HG03175 (cell line): Measurements from ENCODE around the gene SEH1L.
A peak's percentile ranks its signal among the peaks of the same experiment; 100 is the strongest.
"Not testable (repeated sequence)": the region's sequence is repeated elsewhere in the genome, so short reads cannot be mapped to it uniquely, and the experiment has no call there.

Source experiments
- ATAC-seq: cut with Tn5 transposase; IDR thresholded peaks from one replicate; pipeline ENCODE4 v1.9.1; 2021; ENCODE audit warnings: mild to moderate bottlenecking, moderate library complexity; ENCODE audit not compliant: unreplicated experiment

The SEH1L gene

DNA sequence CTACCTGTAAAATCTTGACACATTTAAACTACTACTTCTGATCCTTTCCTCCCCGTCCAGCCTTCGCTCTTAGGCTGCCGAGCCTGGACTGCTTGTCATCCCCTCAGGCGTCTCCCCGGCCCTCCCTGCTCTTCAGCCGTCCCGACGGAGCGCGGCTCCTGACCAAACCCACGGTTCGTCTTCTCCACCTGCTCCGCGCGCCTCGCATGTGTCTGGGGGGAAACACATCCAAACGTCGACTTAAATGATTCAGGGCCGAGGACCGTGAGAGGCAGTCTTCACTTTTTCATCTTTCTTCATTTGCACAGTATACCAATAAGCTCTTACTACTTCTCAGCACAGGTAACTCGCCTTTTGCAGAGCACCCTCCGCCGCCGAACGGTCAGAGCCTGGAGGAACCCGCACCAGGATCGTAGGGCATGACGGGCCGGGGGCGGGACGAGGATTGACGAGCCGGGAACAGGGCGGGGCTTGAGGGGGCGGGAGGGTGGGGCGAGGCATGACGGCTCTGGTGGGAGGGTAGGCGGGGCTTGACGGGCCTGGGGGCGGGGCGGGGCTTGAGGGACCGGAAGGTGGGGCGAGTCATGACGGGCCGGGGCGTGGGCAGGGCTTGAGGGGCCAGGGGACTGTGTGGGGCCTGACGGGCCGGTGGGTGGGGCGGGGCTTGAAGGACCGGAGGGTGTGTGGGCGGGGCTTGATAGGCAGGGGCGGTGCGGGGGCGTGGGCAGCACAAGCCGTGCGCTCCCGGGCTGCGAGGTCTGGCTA is at the start of gene SEH1L:
TSS of gene SEH1L (plus strand) at position 727 of the 765 bp plus-strand sequence. CDS start 111 bp downstream, outside the sequence.
- peak; percentile 79 for ATAC-seq

GRCh38 chr18:12901208-12901607 is 46.6 kb upstream of the SEH1L start:
- not testable (repeated sequence) for ATAC-seq

- ATAC-seq: no peak
Measured at GRCh38 chr18:12904012-12904516, 43.7 kb upstream of the SEH1L start.

DNA sequence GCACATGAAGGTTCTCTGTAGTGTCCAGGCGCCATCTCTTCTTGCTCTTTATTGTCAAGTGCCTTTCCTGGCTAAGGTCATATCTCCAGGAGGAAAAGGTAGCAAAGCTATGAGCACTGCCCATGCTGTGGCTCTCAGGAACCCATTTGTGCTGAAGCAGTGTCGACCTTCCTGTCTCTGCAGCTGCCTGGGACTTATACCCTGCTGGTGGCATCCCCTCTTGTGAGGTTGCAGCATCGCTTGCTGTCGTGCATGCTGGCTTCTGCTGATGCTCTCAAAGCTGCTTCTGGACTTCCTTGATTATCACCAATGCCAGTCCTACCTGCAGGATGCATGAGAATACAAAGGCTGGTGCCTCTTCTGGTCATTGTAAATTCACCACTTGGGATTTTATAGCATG is 41.7 kb upstream of the SEH1L start:
- no peak for ATAC-seq

- no peak for ATAC-seq
Measured at GRCh38 chr18:12906773-12907172, 41.0 kb upstream of the SEH1L start.

DNA sequence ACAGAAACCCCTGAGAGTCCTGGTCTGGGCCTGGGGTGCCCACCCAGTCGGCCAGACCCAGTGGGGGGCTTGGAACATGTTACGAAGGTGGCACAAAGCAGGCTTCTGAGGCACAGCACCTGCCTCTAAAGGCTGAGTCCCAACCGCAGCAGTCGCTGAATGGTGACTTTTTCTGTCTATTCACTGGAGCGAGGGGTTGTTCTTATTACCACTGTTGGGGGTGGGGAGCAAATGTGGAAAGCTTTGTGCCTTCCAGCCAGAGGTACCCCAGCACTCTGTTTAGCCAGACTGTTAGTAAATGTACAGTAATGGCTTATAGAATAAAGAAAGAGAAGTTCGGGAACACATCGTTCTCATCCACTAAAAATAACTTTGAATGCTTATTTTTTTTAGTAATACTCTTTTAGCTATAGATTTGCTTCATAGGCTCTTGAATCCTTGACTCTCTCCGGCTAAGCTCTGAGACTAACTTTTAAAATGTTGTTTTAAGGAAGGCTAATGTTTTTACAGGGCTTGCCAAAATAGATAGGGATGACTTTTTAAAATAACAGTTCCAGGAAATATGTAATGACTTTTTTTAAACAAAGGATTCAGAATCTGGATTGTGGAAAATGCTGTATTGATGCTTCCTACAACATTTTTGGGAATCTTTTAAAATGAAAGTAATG is 40.4 kb upstream of the SEH1L start:
- ATAC-seq: no peak

DNA sequence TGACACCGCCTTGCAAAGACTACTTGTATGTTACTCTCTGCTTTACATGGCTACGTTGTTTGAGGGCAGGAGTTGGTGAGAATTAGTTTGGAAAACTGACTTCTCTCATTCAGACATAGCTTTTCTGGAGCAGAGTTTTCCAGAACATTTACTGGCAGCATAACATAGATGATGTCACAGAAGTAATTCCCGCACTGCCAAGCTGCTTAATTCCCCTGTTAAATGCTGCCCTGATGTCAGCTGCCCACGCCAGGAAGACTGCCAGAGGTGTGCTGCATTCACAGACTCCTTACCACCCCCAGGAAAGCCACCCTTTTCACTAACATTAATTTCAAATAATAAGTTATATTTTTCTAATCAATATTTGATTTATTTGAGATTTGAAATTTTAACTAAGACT is 39.1 kb upstream of the SEH1L start:
- ATAC-seq: no peak

- no peak for ATAC-seq
Measured at GRCh38 chr18:12911025-12911928, 36.5 kb upstream of the SEH1L start.

GRCh38 chr18:12911929-12912703 is 35.7 kb upstream of the SEH1L start:
- ATAC-seq: no peak

GRCh38 chr18:12921178-12921577 is 26.6 kb upstream of the SEH1L start:
- peak; percentile 75 for ATAC-seq

DNA sequence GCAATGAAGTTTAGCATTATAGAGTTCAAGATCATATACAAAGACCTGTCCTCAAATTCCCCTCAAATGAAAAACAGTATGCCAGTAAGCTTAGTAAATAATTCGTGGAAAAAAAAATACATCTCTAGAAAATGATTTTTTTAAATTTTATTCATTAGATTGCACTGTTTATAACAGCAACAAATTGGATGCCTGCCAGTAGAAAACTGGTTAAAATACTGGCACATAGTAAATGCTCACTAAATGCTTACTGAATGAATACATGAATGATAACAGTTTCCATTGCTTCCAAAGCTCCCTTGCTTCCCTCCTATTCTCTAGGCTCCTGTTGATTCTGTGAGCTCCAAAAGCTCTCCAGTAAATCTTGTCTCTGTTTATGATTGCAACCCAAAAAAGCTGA is 25.5 kb upstream of the SEH1L start:
- ATAC-seq: no peak

DNA sequence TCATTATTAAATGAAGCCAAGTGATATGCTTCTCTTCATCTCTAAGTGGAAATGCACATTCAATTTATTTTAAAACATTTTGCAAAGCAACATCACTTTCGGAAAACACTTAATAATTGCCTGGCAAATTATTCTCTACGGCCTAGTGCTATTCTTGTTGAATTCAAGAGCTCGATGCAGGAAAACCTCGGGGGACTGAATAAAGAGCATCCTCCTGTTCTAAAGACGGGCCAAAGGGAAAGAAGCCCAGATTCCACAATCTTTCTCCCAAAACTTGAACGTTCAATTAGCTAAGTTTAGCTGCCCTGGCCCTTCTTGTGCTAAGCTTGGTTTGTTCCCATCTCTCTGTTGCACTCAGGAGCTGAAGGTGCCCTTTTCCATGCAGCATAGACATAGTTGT is 23.2 kb upstream of the SEH1L start:
- ATAC-seq: no peak

DNA sequence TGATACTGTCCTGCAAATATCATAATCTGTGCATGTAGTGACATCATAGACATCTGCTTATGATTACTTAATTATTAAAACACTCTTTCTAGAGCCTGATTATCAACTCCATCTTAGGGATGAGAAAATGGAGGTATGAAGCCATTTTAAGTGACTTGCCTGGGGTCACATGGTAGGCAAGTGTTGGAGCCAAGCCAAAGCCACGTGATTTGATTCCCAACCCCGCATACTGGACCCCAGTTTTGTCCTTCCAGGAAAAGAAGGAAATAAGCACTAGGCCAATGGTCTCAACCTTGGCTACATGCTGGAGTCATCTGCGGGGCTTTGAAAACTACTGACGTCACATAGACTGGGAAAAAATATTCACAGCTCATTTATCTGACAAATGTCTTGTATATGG is 19.6 kb upstream of the SEH1L start:
- ATAC-seq: no peak

GRCh38 chr18:12928641-12929040 is 19.2 kb upstream of the SEH1L start:
- ATAC-seq: no peak

DNA sequence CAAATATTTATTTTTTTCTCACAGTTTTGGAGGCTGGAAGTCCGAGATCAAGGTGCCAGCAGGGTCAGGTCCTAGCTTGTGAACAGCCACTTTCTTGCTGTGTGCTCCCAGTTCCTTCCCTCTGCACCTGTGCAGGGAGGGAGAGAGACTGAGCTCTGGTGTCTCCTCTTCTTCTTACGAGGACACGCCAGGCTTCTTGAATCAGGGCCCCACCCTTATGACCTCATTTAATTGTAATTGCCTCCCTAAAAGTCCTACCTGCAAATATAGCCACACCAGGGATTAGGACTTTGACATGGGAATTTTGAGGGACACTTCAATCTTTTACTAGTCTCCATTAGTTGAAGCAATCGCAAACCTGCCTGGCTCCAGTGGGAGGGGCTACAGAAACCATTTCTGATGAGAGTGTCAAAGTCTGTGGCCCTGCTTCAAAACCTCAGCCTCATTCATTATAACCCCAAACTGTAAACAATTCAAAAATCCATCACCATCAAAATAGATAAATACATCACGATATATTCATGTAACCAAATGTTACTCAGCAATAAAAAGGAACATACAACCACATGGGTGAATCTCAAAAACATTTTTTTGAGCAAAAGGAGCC is 18.2 kb upstream of the SEH1L start:
- ATAC-seq: no peak

DNA sequence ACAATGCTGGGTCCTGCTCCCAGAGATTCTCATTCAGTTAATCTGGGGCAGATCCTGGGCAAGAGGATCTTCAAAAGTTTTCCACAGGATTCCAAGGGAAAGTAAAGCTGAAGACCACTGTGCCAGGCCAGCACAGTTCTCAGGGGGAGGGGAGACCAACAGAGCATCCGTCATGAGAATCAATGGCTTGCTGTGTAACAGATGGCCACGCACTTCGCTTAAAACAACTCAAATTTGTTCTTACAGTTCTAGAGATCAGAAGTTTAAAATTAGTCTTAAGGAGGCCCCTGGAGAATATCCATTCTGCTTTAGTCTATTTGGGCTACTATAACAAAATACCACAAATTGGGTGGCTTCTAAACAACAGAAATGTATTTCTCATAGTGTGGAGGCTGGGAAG is 17.4 kb upstream of the SEH1L start:
- ATAC-seq: no peak

DNA sequence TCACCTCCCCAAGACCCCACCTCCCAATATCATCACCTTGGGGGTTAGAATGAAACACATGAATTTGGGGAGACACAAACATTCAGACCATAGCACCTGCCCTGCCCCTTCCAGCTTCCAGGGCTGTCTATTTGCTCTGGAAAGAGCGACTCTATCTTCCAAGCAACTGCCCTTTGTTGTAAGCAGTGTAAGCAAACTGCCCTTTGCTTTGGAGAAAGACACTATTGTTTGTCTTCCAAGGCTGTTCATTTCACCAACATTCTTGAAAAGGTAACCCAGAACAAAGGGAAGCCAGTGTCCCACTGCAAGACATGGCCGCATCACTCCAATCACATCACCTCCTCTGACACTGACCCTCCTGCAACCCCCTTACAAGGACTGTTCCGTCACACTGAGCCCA is 16.9 kb upstream of the SEH1L start:
- no peak for ATAC-seq

DNA sequence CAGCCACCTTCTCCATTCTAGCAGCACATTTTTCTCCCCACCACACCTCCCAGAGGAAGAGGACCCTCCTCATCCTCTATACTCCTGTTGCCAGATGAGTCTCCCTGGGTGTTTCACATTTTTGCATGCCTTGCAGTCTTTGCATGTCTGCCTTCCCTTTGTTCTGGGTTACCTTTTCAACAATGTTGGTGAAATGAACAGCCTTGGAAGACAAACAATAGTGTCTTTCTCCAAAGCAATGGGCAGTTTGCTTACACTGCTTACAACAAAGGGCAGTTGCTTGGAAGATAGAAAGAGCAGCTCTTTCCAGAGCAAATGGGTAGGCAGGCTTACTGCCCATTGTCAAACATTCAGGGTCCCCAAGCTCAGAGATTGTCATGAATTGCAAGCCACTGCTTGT is 14.5 kb upstream of the SEH1L start:
- ATAC-seq: no peak

- ATAC-seq: no peak
Measured at GRCh38 chr18:12934454-12935071, 13.2 kb upstream of the SEH1L start.

GRCh38 chr18:12939162-12939561 is 8.6 kb upstream of the SEH1L start:
- no peak for ATAC-seq
